K562 (cell line): ENCODE results near the gene RHOBTB3. TPM values are rescaled to one million over a fixed set of nuclear protein-coding genes. Genes with fewer than 3 reads are reported as not detected.

Experiments used
- HMGN3 ChIP-seq: IDR thresholded peaks from 2 replicates; pipeline ENCODE4 v1.6.1; 2011; ENCODE audit warnings: borderline replicate concordance, low read depth, mild to moderate bottlenecking, mixed read lengths, low read length; ENCODE audit not compliant: insufficient read length; ENCODE audit errors: extremely low read depth
- MLLT1 ChIP-seq, 2 experiments: fragments of 450-650 bp; IDR thresholded peaks; 2 replicates each; pipeline ENCODE4 v1.6.1; 2016
- MYNN ChIP-seq, 2 experiments: sonication (generic); formaldehyde crosslinking in 1 of 2; IDR thresholded peaks; 2 replicates each; pipeline versions ENCODE4 v1.5.0 to v1.6.1; 2016 to 2020; ENCODE audit warnings: antibody characterized with exemption in 1 of 2, missing genetic modification reagents in 1 of 2
- NEUROD1 ChIP-seq: fragments of 150-350 bp; IDR thresholded peaks from 2 replicates; pipeline ENCODE4 v1.6.1; 2014; ENCODE audit warnings: borderline replicate concordance, low read length, low read depth; ENCODE audit not compliant: partially characterized antibody
- NRF1 ChIP-seq, 2 experiments: fragments of 450-650 bp; IDR thresholded peaks in 1 of 2; conservative IDR thresholded peaks in 1 of 2; 2 replicates each; pipeline ENCODE4 v1.6.1; 2014; ENCODE audit warnings: mild to moderate bottlenecking in 2 of 2
- POLR2A ChIP-seq: fragments of 450-650 bp; conservative IDR thresholded peaks from 2 replicates; pipeline ENCODE4 v1.6.1; 2016
- TGIF2 ChIP-seq: sonication (generic); formaldehyde crosslinking; IDR thresholded peaks from 2 replicates; pipeline ENCODE4 v1.8.1; 2022; ENCODE audit warnings: mild to moderate bottlenecking, missing genetic modification reagents, moderate library complexity
- ZBTB26 ChIP-seq: fragments of 450-650 bp; formaldehyde crosslinking; IDR thresholded peaks from 2 replicates; pipeline ENCODE4 v1.4.0; 2022; ENCODE audit warnings: missing genetic modification characterization
- ZNF318 ChIP-seq, 2 experiments: fragments of 450-650 bp; IDR thresholded peaks; 2 replicates each; pipeline ENCODE4 v1.6.1; 2016; ENCODE audit warnings: mild to moderate bottlenecking in 2 of 2, borderline replicate concordance in 1 of 2, low read depth in 1 of 2, moderate library complexity in 1 of 2
- polyA plus RNA-seq, 8 experiments: library from polyadenylated mRNA; depleted of rRNA in 4 of 8; stranded (reverse) in 5 of 8; unstranded in 3 of 8; fragments of >200 nt; fragmentation: Nextera tagmentation in 2 of 8; fragmentation: Illumina TruSeq in 1 of 8; extraction: Ambion mirVana in 2 of 8; extraction: Trizol in 1 of 8; gene quantifications; 2 replicates each; pipeline versions ENCODE4 v1.2.1 to v1.2.3, GENCODE V29; 2011 to 2014; ENCODE audit warnings: inconsistent platforms in 1 of 8, missing spikeins in 1 of 8
- total RNA-seq, 7 experiments: library from RNA; depleted of rRNA in 6 of 7; stranded (reverse); fragments of >200 nt in 6 of 7; fragmentation: Illumina TruSeq in 2 of 7; extraction: Trizol in 2 of 7; gene quantifications; 2 replicates each; pipeline versions ENCODE4 v1.2.1 to v1.2.3, GENCODE V29; 2011 to 2021; ENCODE audit warnings: low replicate concordance in 1 of 7

Gene RHOBTB3
- total and polyA plus RNA-seq, 9 of the 15 experiments (the other 6 are each of a cell fraction or from before 2014, with no cell fraction given): 39.7 to 143 (median 115) TPM

GRCh38 chr5:95711501-95712346, 19.4 kb upstream of the RHOBTB3 start (continued):
- TF ChIP-seq MLLT1 (IDR thresholded peaks at IDR 0.05) (peak in 1 of 2 experiments; percentile 66; a peak in 2 of 4 replicates), ZNF318 (IDR thresholded peaks at IDR 0.05; ENCODE audit: borderline replicate concordance in 1 of 2, low read depth in 1 of 2) (0 out of 4 replicates have a peak, but pooled peaks of 1 of the 2 experiments have one; percentile 24), ZBTB26 (CRISPR knock-in tag) (peak; percentile 38; the same call in 1 of the 2 replicates), MYNN (IDR thresholded peaks at IDR 0.05) (peak; percentile 80; the same call in 1 of the 2 replicates), MYNN (CRISPR knock-in tag; IDR thresholded peaks at IDR 0.05) (no peak), NRF1 (conservative IDR thresholded peaks at IDR 0.05 in 1 of 2, IDR thresholded peaks at IDR 0.05 in 1 of 2) (no peak), TGIF2 (CRISPR knock-in tag) (no peak), POLR2A (peak; percentile 69), HMGN3 (no peak), NEUROD1 (peak; percentile 90)
